ENCODE measurements around the gene ZC2HC1B.

DNA sequence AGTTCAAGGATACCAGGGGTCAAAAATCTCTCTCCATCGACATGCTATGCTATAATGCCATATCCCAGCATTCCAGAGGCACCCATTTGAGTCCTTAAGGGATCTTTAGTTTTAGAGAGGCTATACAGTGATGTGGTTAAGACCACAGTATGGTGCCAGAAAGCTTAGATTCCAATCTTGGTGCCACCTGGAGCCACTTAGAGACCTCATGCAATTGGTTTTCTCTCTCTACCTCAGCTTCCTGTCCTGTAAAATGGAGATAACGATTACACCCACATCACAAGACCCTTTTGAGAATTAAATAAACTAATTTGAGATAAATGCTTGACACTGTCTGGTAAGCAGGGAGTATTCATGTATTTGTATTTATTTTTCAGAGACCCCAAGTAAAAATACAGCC is 104.8 kb downstream of the ZC2HC1B start:
- TF ChIP-seq, protein P1, sequence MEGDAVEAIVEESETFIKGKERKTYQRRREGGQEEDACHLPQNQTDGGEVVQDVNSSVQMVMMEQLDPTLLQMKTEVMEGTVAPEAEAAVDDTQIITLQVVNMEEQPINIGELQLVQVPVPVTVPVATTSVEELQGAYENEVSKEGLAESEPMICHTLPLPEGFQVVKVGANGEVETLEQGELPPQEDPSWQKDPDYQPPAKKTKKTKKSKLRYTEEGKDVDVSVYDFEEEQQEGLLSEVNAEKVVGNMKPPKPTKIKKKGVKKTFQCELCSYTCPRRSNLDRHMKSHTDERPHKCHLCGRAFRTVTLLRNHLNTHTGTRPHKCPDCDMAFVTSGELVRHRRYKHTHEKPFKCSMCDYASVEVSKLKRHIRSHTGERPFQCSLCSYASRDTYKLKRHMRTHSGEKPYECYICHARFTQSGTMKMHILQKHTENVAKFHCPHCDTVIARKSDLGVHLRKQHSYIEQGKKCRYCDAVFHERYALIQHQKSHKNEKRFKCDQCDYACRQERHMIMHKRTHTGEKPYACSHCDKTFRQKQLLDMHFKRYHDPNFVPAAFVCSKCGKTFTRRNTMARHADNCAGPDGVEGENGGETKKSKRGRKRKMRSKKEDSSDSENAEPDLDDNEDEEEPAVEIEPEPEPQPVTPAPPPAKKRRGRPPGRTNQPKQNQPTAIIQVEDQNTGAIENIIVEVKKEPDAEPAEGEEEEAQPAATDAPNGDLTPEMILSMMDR (conservative IDR thresholded peaks at IDR 0.05): no peak
- TF ChIP-seq ZFX (IDR thresholded peaks at IDR 0.05): no peak
